ENCODE data around the gene THSD4. TPM values are rescaled to one million over a fixed set of nuclear protein-coding genes. Genes with fewer than 3 reads are reported as not detected.
A peak's percentile ranks its signal among the peaks of the same experiment; 100 is the strongest.

THSD4 gene
- polyA plus RNA-seq, 1 donor (not counting 4 experiments of a cell fraction or from before 2014, with no cell fraction given) = 24.5 TPM

- no peaks in the 10 kb centered on the region for H4K20me1 ChIP-seq (ENCODE audit: control insufficient read depth, extremely low read depth, insufficient read depth, low read length)
- no peak overlapping the region for H3K27ac ChIP-seq (ENCODE audit: control insufficient read depth, insufficient read depth, low read length)
- no peak overlapping the region for H2AFZ ChIP-seq (ENCODE audit: control insufficient read depth, low read length)
- DNase-seq (ENCODE audit: low read depth, low spot score) (no peak), FAIRE-seq (peak; percentile 71)
- H3K4me3 ChIP-seq (ENCODE audit: control insufficient read depth in 2 of 3, extremely low read depth in 1 of 3, insufficient read depth in 2 of 3, low read depth in 1 of 3, low read length in 3 of 3) = no peak overlapping the region
- TF ChIP-seq CTCF (optimal IDR thresholded peaks at IDR 0.05 in 1 of 3, IDR thresholded peaks at IDR 0.05 in 1 of 3, conservative IDR thresholded peaks at IDR 0.05 in 1 of 3; ENCODE audit: extremely low read depth in 1 of 3, insufficient read depth in 2 of 3, low read length in 3 of 3) (no peak), EZH2 (IDR thresholded peaks at IDR 0.05; ENCODE audit: low read length) (no peak)
- H3K4me1 ChIP-seq (ENCODE audit: control insufficient read depth, extremely low read depth, insufficient read depth, low read length) = peaks cover 31% of the 10 kb centered on the region
- dilution Hi-C loops (cut with MboI; ENCODE audit: extremely low pct_ligation_motif_present, low sequenced_read_pairs) = no loop called here
- peaks cover 15 to 18% of the 10 kb centered on the region in 2 experiments for H3K36me3 ChIP-seq (ENCODE audit: control insufficient read depth in 2 of 2, extremely low read depth in 1 of 2, insufficient read depth in 2 of 2, low read length in 2 of 2)
- no peaks in the 10 kb centered on the region for H3K9me1 ChIP-seq (ENCODE audit: control insufficient read depth, extremely low read depth, insufficient read depth, low read length)
- peaks cover 3% of the 10 kb centered on the region for H3K79me2 ChIP-seq (ENCODE audit: control insufficient read depth, insufficient read depth, low read length)
- no peak overlapping the region for H3K9ac ChIP-seq (ENCODE audit: control insufficient read depth, extremely low read depth, insufficient read depth, low read length)
- no peaks in the 10 kb centered on the region for H3K9me3 ChIP-seq (ENCODE audit: control insufficient read depth, low read depth, low read length)
- H3K4me2 ChIP-seq (ENCODE audit: control insufficient read depth, extremely low read depth, insufficient read depth, low read depth, low read length) = no peak overlapping the region
- H3K27me3 ChIP-seq (ENCODE audit: control insufficient read depth, extremely low read depth, insufficient read depth, low read length) = no peaks in the 10 kb centered on the region
Observed at GRCh38 chr15:71335591-71335990, 220.3 kb downstream of the THSD4 start.

- dilution Hi-C loops (cut with MboI; ENCODE audit: extremely low pct_ligation_motif_present, low sequenced_read_pairs) = no loop called here
- FAIRE-seq = peak; percentile 51
- H3K4me1 ChIP-seq (ENCODE audit: control insufficient read depth, extremely low read depth, insufficient read depth, low read length) = peaks cover 31% of the 10 kb centered on the region
Observed at GRCh38 chr15:71336671-71337070, 221.4 kb downstream of the THSD4 start.

More at GRCh38 chr15:71336671-71337070, 221.4 kb downstream of the THSD4 start:
- Histone ChIP-seq H3K9me3 (ENCODE audit: control insufficient read depth, low read depth, low read length) (no peaks in the 10 kb centered on the region), H3K36me3 (ENCODE audit: control insufficient read depth in 2 of 2, extremely low read depth in 1 of 2, insufficient read depth in 2 of 2, low read length in 2 of 2) (peaks cover 12 to 13% of the 10 kb centered on the region in 2 experiments), H3K27me3 (ENCODE audit: control insufficient read depth, extremely low read depth, insufficient read depth, low read length) (no peaks in the 10 kb centered on the region), H3K9ac (ENCODE audit: control insufficient read depth, extremely low read depth, insufficient read depth, low read length) (peak overlapping the region; percentile 25), H3K9me1 (ENCODE audit: control insufficient read depth, extremely low read depth, insufficient read depth, low read length) (no peaks in the 10 kb centered on the region), H2AFZ (ENCODE audit: control insufficient read depth, low read length) (no peak overlapping the region), H3K4me3 (ENCODE audit: control insufficient read depth in 2 of 3, extremely low read depth in 1 of 3, insufficient read depth in 2 of 3, low read depth in 1 of 3, low read length in 3 of 3) (no peak overlapping the region), H3K27ac (ENCODE audit: control insufficient read depth, insufficient read depth, low read length) (peak overlapping the region; percentile 72), H3K79me2 (ENCODE audit: control insufficient read depth, insufficient read depth, low read length) (peaks cover 3% of the 10 kb centered on the region), H4K20me1 (ENCODE audit: control insufficient read depth, extremely low read depth, insufficient read depth, low read length) (no peaks in the 10 kb centered on the region), H3K4me2 (ENCODE audit: control insufficient read depth, extremely low read depth, insufficient read depth, low read depth, low read length) (peak overlapping the region; percentile 72)
- DNase-seq (ENCODE audit: low read depth, low spot score) = no peak
- TF ChIP-seq EZH2 (IDR thresholded peaks at IDR 0.05; ENCODE audit: low read length) (no peak), CTCF (optimal IDR thresholded peaks at IDR 0.05 in 1 of 3, IDR thresholded peaks at IDR 0.05 in 1 of 3, conservative IDR thresholded peaks at IDR 0.05 in 1 of 3; ENCODE audit: extremely low read depth in 1 of 3, insufficient read depth in 2 of 3, low read length in 3 of 3) (no peak)
